Cerebellar nuclear complex (tissue), 1 donor: Measurements from ENCODE around the gene CHKA.
A peak's percentile ranks its signal among the peaks of the same experiment; 100 is the strongest.

Source experiments
- DNase-seq, 2 experiments: peaks; one replicate each; lab custom pipeline; 2025; lab: John Stamatoyannopoulos, UW

CHKA gene

DNA sequence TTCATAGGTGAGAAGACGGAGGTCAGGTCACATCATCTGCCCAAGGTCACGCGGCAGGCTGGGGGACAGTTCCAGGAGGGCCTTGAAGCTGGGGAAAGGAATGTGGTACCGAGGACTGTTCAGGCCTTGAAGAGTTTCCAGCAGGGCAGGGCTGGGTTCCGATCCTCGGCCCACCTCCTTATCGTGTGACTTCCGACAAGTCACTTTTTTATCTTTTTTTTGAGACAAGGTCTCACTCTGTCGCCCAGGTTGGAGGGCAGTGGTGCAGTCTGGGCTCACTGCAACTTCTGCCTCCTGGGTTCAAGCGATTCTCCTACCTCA lies 90.1 kb downstream of the CHKA start:
- no peak for DNase-seq

DNA sequence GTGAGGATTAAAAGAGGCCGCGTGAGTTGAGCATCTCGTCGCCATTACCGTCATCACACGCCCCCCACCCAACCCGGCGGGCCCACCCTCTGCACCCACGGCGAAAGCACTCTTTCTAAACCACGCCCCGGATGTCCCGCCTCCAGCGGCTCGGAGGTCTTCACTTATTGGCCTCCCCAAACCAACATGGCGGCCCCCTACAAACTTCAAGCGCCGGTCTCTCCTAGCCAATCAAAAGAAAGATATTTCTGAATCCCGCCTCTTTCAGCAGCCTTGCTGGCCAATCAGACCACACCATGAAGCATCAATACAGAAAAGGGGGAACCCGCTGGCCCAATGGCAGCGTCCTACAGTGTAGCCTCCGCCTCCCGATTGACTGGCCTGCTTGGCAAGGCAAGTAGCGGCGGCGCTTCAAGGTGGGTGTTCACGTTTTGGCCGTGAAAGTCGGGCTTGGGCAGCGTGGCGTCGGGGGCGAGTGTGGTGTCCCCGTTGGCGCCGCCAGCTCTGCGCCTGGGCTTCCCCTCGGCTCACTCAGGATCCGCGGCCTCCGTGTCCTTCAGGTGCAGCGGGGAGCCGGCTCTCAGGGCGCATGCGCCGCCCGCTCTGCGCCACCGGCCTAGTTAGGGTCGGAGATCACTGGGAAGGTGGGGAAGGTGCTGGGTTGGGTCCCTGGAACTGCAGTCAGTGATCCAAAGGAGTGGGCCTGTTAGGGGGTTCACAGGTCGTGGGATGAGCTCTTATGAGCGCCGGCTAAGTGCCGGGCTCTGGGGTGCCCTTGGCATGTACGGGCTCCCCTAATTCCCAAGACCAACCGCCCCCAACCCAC lies 90.7 kb downstream of the CHKA start, which contains the start of gene NDUFS8:
Gene NDUFS8 (plus strand): TSS at position 364 of the 826 bp plus-strand sequence. CDS start 1,471 bp downstream, outside the sequence.
- DNase-seq: peak; percentile 96 to 99

DNA sequence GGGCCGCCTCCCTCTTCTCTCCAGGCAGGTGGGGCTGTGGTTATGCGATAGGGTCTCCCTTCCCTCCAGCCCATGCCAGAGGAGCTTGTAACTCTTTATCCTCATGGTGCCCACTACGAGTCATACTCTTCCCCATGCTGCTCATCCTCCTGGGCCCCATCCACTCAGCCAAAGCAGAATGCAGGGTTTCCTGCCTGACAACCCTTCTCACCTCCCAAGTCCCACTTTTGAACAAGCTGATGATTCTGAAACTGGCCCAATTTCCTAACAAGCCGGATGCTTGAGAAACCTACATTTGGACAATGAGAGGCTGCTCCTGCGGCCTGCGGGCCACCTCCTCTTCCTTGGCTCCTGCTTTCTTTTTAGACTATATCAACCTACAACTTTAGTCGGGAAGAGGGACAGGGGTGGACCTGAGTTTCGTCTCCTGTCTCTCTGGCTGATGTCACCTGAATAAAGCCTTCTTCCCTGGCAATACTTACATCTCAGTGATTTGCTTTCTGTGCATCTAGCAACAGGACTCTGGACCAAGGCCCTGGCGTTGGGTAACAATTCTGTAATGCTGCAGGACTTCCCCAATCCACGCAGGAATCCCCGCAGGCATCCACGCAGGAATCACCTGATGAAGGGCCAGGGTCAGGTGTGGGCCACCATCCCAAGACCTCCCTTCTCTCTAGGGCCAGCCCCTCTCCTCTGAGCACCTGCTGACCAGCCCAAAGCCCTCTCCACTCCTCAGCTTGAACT lies 92.2 kb downstream of the CHKA start:
- no peak for DNase-seq

DNA sequence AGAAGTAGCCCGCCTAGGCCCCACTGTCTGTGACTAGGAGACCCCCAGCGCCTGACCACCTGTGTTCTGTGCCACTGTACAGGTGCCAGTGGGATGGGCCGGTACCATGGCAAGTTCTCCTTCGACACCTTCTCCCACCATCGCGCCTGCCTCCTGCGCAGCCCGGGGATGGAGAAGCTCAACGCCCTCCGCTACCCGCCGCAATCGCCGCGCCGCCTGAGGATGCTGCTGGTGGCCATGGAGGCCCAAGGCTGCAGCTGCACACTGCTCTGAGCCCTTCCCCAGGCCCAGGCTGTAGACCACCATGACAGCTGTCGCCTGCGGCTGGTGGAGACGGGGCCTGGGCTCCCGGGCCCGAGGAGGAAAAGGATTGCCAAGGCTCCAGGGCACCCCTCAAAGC lies 93.5 kb downstream of the CHKA start:
- DNase-seq: no peak

DNA sequence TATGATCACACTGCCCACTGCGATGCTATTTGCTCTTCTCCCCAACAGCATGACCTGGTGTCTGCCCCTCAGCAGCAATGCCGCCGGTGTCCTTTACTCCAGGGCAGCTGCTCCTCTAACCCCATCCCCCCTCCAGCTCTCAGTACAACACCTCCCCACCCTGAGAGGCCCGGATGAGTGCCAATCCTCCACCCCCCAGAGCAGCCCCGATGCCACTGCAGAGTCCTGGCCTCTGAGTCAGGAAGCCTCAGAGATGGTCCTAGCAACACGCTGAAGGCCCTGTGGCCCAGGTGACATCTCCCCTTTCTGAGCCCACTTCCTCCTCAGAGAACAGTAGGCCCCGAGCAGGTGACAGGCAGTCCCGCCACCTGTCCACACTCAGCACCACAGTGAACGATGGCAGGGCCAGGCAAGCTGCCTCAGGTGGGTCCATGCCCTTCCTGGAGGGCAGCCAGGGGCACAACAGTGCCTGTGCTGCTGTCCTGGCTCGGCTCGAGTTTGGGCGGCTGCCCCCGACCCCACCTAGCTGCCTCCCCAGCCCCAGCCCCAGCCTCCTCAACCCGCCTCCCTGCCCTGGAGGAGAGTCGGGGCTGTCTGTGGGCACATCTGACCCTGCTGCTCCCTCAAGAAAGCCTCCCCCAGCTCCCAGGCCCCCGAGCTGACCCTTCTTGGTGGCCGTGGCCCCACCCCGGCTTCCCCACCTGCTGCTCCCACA lies 94.6 kb downstream of the CHKA start:
- no peak for DNase-seq

DNA sequence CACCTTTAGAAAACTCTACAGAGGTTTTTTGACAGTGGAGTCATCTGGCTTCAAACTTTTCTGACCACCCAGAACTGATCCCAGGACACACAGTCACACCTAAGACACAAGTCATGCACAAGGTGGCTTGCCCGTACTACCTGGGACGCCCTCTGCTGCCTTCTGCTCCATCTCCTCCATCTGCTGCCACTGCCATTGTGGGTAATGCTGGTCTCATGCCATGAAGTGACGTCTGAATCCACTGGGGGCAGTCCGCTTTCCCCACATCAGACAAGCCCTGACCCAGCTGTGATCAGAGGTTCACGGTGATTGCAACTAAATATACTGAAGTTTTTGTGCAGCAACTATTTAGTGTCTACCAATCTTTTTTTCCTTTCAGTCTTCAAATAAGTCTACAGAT lies 96.1 kb downstream of the CHKA start:
- DNase-seq: no peak

DNA sequence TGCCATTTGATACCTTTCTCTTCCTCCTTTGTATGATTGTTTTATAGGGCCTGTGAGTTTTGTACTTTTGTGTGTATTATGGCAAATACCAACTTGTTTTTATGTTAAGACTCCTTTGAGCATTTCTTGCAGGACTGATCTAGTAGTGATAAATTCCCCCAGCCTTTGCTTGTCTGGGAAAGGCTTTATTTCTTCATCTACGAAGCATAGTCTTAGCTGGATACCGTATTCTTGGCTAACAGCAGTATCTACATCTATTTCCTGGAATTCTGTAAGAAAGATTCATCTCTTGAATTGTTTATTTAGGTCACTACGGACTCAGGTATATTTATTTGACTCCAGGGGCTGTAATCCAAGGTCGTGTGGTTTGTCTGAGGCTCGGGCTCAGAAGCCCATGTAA lies 96.7 kb downstream of the CHKA start:
- no peak for DNase-seq

DNA sequence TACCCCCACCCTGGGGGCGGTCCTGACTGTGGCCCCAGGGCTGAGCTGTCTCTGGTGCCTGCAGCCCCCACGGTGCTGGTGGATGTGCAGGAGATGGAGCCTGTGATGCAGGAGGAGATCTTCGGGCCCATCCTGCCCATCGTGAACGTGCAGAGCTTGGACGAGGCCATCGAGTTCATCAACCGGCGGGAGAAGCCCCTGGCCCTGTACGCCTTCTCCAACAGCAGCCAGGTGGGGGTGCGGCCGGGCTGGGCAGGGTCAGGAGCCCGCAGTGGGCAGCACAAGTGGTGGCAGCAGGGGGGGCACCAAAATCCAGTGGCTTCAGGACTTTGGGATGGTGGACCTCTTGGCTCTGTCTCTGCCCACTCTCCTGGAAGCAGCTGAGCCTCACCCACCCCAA lies 98.7 kb downstream of the CHKA start:
- no peak for DNase-seq

DNA sequence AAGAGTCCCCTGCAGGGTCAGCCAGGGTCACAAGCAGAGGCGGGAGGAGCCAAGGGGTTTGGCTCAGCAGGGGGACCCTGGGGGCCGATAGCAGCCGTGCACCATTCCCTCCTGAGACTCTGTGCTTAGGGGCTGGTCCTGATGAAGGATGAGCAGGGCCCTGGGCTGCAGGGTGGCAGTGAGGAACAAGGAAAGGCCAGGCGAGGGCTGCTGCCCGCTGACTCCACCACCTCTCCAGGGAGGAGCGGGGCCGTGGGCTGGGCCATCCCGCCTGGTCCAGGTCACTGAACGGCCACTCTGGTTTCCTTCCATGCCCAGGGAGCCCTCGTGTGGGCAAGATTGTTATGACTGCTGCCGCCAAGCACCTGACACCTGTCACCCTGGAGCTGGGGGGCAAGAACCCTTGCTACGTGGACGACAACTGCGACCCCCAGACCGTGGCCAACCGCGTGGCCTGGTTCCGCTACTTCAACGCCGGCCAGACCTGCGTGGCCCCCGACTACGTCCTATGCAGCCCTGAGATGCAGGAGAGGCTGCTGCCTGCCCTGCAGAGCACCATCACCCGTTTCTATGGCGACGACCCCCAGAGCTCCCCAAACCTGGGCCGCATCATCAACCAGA lies 99.9 kb downstream of the CHKA start:
- DNase-seq: no peak

DNA sequence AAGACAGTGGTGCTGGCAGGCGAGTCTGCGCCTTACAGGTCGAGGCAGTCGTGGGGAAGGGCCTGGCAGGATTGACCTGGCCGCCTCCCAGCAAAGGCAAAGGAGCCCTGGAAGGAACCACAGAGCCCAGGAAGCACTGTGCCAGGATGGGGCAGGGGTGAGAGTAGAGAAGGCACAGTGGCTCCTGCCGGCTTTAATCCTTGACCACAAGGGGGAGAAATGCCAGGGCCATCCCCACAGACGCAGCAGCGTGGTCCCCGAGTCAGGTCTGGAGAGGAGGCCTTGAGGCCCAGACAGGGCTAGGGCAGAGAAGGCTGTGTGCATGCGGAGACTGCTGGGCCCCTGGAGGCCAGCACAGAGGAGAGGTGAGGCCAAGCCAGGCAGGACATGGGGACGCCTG lies 100.6 kb downstream of the CHKA start:
- DNase-seq: no peak

DNA sequence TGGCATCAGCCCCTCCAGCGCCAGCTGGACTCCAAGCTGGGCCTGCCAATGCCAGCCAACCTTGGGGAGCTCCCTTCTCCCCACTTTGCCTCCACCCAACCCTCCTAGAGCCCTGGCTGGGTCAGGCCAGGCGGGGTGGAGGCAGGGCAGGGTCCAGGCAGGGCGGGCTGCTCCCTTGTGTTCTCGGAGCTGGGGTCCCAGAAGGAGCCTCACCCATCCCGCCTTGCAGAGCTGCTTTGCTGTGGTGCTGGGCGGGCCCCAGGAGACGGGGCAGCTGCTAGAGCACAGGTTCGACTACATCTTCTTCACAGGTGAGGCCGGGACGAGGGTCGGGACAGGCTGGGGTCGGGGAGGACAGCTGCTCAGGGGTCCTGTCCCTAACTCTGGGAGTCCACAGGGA lies 101.7 kb downstream of the CHKA start:
- no peak for DNase-seq

DNA sequence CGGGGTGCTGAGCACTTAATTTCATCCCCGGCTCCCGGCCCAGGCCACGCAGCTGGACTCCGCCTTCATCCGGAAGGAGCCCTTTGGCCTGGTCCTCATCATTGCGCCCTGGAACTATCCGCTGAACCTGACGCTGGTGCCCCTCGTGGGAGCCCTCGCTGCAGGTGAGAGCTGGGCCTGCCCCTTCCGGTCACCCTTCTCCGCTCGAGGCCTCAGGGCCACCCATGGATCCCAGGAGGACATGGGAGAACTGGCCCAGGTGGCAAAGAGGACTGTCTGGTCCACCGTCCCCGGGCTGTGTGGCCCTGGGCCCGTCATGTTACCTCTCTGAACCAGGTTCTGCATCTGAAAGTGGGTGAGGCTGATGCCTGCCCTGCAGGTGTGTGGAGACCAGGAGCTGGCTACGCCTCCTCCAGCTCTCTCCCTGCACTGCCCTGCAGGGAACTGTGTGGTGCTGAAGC lies 102.4 kb downstream of the CHKA start:
- DNase-seq: no peak

DNA sequence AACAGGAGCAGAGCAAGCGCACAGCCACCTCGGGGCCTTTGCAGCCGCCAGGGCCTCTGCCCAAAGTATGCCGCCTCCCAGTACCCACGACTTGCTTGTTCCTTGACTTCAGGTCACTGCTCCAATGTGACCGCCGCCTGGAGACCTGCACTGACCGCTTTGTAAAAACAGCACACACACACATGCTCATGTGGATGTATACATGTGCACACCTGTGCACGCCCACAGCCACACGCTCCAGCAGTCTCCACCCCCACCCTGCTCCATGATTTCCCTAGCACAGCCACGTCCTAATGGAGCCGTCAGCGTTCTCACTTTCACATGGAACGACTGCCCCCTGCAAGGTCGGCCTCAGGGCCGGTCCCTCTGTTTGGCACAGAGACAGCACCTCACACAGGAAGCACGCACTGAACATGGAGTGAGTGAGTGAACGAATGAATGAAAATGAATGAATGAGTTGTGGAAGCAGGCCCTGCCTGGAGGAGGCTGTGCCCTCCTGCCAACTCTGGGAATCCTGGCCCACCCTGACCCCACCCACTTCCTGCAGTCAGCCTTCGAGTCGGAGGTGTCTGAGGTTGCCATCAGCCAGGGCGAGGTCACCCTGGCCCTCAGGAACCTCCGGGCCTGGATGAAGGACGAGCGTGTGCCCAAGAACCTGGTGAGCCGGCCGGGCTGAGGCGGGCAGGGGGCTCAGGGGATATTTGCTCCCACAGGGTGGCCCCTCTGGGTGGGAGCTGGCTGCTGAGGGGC lies 103.0 kb downstream of the CHKA start:
- DNase-seq: no peak

DNA sequence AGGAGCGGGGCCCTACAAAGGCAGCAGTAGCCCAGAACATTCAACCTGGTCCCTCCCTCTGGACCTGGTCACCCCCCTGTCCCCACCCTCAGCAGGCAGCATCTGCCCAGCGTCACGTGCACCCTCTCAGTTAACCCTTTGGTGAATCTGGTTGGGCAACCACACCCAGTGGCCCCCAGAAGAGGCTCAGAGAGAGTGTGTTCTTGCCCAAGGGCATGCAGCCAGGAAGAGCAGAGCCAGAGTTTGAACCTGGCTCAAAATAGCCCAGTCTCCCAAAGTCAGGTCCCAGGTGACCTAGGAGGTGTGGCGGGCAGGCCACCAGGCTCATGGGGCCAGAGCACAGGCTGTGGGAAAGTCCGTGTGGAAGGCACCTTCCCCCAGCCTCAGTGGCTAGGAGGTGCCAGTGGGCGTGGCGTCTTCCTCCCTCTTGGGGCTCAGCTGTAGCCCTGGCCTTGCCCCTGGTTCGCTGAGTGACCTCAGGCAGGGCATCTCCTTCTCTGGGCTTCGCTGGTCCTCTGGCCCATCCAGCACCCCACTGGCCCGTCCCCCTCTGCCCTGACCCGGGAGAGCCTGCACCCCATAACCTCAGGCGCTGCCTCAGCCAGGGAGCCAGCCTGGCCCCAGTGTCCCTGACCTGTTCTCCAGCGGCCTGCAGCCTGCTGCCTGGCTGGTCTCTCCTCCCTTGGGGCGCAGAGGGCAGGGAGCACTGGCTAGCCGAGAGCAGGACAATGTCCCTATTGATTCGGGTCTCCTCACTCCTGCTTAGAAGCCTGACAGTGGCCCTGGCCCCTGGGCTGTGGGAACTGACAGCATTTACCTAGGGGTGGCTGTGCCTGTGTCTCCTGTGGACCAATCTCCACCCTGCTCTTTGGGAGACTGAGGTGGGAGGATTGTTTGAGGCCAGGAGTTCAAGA lies 104.0 kb downstream of the CHKA start:
- DNase-seq: no peak

DNA sequence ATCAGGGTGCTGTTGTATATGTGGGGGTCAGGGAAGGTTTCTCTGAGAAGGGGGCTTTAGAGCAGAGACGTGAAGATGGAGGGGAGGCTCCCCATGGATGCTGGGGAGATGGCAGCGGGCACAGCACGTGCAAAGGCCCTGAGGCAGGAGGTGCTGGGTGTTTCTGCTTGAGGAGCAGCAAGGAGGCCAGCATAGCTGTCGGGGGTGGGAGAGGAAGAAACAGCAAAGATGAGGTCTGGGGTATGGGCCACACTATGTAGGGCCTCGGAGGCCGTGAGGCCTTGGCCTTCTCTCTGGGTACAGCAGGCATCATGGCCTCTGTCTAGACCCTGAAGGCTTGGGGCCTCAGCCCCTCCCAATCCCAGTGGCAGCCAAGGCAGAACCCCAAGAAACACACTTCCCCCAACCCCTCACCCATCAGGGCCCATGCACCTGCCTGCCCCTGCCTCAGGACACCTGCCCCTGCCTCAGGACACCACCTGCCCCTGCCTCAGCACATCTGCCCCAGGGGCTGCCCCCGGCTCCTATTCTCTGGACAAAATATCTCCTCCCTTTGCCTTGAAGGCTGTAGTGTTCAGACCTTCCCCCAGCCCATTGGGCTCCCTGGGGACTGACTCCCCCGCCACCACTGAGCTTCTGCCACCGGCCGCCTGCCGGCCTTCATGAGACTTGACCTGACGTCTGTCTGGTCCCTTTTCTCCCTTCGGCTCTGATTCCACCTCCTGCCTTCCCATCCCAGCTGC lies 104.9 kb downstream of the CHKA start:
- DNase-seq: no peak

DNA sequence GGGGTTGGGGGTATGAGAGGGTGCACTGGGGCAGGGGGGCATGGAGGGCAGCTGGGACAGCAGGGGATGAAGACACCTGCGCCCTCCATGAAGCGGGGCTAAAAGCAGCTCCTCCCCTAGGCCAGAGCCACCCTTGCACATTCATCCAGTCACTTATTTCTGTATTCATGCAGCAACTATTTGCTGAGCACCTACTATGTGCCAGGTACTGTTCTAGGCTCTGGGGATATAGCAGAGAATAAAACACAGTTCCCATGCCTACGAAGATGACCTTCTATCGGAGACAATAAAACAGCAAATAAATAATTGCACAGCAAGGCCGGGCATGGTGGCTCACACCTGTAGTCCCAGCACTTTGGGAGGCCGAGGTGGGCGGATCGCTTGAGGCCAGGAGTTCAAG lies 105.7 kb downstream of the CHKA start:
- DNase-seq: no peak

DNA sequence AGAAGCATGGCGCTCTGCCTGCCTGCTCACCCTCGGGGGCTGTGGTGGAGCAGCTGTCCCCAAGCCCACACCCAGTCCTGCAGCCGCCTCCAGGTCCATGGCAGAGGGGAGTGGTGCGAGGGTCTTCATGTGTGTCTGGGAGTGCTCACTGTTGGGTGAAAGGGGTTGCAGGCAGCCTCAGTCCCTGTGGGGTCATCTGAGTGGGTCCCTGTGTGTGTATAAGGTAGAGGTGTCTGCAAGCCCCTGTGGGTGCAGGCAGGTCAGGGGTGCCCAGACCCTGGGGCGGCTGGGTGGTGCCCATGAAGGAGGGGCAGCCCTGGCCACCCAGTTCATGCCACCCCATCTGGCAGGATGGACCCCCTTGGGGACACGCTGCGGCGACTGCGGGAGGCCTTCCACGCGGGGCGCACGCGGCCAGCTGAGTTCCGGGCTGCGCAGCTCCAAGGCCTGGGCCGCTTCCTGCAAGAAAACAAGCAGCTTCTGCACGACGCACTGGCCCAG lies 106.2 kb downstream of the CHKA start:
- DNase-seq: no peak

DNA sequence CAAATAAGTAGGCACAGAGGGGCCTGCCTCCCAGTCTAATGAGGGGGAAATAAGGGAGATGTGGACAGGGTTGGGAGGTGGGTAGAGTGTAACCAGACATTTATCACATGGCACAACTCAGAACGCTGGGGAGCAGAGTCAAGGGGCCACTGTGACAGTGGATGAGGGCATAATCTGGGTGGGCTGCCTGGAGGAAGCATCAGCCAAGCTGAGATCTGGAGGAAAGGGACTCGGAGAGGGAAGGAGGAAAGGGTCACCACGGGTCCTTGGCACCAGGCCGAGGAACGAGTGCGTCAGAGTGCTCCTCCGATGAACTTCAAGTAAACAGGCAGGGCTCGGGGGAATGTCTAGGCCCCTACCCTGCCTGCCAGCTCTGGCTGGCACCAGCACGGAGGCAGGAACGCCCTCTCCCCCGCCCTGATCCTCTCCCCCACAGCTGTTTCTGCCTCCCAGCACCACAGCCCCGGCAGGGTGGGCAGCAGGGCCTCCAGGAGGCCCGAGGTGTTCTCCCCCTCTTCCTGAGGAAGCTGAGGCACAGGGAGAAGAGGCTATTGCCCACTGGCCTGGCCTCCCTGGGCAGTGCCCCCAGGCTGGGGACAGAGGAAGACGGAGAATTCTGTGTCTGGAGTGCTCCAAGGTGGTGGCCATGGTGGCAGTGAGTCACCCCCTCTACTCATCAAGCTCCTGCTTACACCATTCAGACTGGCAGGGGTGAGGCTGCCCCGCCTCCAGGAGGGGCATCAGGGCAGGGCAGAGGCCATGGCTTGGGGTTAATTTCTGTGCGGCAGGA lies 106.8 kb downstream of the CHKA start:
- no peak for DNase-seq
